ENCODE results near the gene KCNAB1.
"Not testable (repeated sequence)": the region's sequence is repeated elsewhere in the genome, so short reads cannot be mapped to it uniquely, and the experiment has no call there.

The KCNAB1 gene

DNA sequence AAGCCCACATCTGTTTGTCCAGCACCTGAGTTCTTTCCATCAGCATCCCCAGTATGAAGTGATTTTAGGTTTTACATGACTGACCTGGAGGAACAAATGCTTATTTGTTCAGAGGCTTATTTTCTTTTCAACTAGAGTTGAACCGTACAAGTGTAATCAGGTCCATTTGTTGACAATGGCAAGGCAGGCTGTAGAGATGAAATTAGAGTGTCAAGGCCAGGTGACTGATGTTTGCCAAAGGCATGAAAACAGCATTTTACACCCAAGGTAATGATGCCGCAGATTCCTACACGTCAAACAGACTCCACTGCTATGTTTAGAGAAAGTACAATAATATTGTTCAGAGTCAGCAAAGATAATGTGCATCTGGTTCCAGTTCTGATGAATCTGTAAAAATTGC lies 96.5 kb downstream of the KCNAB1 start:
- DNase-seq (ENCODE audit: low read depth): no peak
- H3K4me3 ChIP-seq (ENCODE audit: low read depth, low read length): no peak overlapping the region

DNA sequence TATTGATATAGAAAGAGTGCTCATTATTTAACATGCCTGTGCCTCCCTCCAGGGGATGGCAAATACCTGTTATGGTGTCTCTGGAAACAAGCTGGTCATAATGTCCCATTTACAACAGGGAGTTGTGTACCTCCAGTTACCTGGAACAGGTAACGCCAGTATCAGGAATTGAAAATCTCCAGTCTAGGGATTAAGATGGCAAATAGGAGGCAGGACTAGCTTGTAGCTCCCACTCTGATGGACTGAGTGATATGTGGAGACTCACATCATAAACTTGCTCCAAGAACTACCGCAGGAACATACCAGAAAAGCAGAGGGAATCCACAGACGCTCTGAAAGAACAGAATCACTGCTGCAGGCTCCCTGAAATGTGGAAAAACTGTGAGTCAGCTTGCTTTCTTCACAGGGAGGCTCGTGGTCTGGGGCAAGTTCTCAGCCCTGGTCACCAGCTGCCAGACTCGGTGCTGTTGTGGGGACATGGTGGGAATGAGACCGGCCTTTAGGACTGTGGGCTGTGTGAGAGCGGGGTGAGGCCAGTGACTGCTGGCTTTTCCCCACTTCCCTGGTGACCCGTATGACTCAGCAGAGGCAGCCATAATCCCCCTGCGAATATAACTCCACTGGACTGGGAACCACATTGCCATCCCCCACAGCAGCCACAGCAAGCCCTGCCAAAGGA lies 97.4 kb downstream of the KCNAB1 start:
- TF ChIP-seq, protein P1, sequence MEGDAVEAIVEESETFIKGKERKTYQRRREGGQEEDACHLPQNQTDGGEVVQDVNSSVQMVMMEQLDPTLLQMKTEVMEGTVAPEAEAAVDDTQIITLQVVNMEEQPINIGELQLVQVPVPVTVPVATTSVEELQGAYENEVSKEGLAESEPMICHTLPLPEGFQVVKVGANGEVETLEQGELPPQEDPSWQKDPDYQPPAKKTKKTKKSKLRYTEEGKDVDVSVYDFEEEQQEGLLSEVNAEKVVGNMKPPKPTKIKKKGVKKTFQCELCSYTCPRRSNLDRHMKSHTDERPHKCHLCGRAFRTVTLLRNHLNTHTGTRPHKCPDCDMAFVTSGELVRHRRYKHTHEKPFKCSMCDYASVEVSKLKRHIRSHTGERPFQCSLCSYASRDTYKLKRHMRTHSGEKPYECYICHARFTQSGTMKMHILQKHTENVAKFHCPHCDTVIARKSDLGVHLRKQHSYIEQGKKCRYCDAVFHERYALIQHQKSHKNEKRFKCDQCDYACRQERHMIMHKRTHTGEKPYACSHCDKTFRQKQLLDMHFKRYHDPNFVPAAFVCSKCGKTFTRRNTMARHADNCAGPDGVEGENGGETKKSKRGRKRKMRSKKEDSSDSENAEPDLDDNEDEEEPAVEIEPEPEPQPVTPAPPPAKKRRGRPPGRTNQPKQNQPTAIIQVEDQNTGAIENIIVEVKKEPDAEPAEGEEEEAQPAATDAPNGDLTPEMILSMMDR (IDR thresholded peaks at IDR 0.05; ENCODE audit: control insufficient read depth, extremely low read depth, insufficient read depth): no peak
- no peak for DNase-seq (ENCODE audit: low read depth)
- H3K4me3 ChIP-seq (ENCODE audit: low read depth, low read length): no peak overlapping the region

More for the DNA sequence above, 96.5 kb downstream of the KCNAB1 start:
- TF ChIP-seq, protein P1 (IDR thresholded peaks at IDR 0.05; ENCODE audit: control insufficient read depth, extremely low read depth, insufficient read depth): no peak

DNA sequence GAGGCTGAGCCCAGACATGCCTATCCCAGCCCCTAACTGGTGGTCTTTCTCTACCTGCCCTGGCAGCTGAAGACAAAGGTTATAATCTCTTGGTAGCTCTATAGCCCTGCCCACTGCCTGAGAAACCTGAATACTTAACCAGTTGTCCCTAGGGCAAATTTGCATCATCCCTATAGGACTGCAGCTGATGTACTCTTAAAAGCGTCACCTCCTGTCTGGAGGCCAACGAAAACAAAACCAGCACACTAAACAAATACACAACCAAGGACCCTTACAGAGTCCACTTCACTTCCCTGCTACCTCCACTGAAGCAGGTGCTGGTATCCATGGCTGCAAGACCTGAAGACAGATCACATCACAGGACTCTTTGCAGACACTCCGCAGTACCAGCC lies 98.0 kb downstream of the KCNAB1 start:
- H3K4me3 ChIP-seq (ENCODE audit: low read depth, low read length): no peak overlapping the region
- DNase-seq (ENCODE audit: low read depth): no peak
- TF ChIP-seq, protein P1 (IDR thresholded peaks at IDR 0.05; ENCODE audit: control insufficient read depth, extremely low read depth, insufficient read depth): no peak

DNA sequence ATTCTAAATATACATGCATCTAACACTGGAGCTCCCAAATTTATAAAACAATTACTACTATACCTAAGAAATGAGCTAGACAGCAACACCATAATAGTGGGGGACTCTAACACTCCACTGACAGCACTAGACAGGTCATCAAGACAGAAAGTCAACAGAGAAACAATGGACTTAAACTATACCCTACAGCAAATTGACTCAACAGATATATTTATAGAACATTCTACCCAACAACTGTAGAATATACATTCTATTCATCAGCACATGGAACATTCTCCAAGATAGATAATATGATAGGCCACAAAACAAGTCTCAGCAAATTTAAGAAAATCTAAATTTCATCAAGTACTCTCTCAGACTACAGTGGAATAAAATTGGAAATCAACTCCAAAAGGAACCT lies 102.0 kb downstream of the KCNAB1 start:
- H3K4me3 ChIP-seq (ENCODE audit: low read depth, low read length); DNase-seq (ENCODE audit: low read depth): not testable (repeated sequence)

DNA sequence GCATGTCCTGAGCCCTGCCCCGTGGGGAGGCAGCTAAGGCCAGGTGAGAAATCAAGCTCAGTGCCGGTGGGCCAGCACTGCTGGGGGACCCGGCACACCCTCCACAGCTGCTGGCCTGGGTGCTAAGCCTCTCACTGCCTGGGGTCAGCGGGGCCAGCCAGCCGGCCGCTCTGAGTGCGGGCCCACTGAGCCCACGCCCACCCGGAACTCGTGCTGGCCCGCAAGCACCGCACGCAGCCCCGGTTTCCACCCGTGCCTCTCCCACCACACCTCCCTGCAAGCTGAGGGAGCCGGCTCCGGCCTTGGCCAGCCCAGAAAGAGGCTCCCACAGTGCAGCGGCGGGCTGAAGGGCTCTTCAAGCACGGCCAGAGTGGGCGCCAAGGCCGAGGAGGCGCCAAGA lies 103.7 kb downstream of the KCNAB1 start:
- DNase-seq (ENCODE audit: low read depth); H3K4me3 ChIP-seq (ENCODE audit: low read depth, low read length): not testable (repeated sequence)

DNA sequence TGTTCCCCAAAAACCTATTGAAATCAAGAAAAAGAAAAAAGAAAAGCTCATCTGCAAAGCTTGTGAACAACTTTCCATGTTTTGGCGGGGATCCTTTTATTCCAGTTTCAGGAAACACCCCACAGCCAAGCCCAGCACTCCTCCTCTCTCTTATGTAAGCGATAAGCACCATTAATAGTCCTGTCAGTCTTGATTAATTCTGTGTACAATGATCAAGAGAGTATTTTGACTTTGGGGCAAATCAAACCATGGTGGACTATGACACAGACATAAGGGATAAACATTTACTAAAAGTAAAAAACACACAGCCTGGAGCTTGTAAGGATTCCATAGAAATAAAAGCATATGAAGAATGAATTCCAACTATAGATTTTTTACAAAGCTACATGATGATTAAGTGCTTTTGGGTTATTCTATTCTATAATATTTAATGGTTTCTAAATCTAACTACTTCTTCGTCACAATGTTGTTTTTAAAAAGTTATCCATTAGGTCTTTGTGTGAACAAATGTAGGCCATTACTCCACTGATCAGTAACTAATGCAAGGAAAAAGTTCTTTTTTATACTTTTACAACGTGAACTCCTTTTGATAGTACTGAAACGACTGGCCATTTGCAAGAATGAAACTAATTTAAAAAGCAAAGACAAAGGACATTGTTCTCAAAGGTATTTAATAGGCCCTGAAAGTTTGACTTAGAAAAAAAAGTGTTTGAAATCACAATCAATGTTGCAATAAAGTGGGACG lies 106.5 kb downstream of the KCNAB1 start:
- DNase-seq (ENCODE audit: low read depth): no peak
- TF ChIP-seq, protein P1 (IDR thresholded peaks at IDR 0.05; ENCODE audit: control insufficient read depth, extremely low read depth, insufficient read depth): no peak

DNA sequence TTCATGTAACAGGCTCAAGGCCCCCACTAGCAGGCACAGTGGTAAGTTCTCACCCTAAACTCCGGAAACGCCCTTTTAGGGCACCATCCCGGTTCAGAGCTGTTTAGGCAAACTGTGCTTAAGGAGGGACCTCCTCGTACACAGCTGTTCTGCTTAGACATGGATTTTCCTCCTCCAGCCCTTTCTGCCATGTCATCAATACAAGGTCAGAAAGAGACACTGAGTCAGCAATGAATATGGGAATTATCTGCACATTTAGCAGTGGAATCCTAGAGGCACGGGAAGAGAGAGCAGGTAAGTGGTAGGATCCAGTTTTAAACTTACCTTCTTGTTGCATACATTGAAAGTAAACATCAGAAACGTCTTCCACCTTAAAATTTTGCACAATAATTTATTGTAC lies 107.3 kb downstream of the KCNAB1 start:
- no peak for DNase-seq (ENCODE audit: low read depth)
- TF ChIP-seq, protein P1 (IDR thresholded peaks at IDR 0.05; ENCODE audit: control insufficient read depth, extremely low read depth, insufficient read depth): no peak
- no peak overlapping the region for H3K4me3 ChIP-seq (ENCODE audit: low read depth, low read length)

More for the DNA sequence above, 106.5 kb downstream of the KCNAB1 start:
- no peak overlapping the region for H3K4me3 ChIP-seq (ENCODE audit: low read depth, low read length)
